ENCODE measurements around the gene POU6F2. TPM values are rescaled to one million over a fixed set of nuclear protein-coding genes. Genes with fewer than 3 reads are reported as not detected.

POU6F2 gene
- total RNA-seq, 3 donors from 2014 or later = under 0.01 TPM; not detected in 2

DNA sequence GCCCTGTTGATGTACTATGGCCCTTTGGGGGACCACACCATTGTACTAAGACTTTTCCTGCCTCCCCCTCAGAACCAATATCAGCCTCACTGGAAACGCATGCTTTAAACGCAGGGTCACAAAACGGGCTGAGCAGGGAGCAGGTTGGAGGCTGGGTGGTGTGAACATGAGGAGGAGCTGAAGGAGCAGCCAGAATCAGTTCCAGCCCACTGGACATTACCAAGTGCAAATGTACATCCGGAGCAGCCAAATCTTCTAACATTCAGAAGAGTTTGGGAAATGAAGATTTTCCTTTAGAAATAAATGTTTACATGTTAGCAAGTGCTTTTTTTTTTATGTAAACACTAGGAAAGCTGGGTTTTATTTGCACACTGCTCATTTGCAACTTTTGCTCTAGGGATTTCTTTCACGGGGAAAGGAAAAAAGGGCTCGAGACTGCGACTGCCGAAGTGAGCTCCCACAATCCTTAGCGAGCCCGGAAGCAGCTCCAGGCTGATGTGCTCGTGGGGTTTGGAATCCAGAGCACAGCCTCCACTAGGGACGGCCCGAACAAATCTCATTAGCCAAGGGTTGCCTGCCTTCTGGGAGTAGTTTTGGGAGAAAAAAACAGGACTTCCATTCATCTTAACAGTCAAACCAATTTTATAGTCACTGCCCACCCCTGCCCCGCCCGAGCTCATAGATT, 480.5 kb downstream of the POU6F2 start:
- Histone ChIP-seq H3K9me3 (no peaks in the 10 kb centered on the region), H3K4me1 (no peaks in the 10 kb centered on the region), H3K36me3 (no peaks in the 10 kb centered on the region), H3K27ac (no peak overlapping the region), H3K27me3 (no peaks in the 10 kb centered on the region), H3K4me3 (peak overlapping the region; percentile 5 to 45 (median 13))
- no peak for TF ChIP-seq POLR2AphosphoS5 (IDR thresholded peaks at IDR 0.05)
- TF ChIP-seq POLR2A (IDR thresholded peaks at IDR 0.05) = no peak
- TF ChIP-seq, protein P1, sequence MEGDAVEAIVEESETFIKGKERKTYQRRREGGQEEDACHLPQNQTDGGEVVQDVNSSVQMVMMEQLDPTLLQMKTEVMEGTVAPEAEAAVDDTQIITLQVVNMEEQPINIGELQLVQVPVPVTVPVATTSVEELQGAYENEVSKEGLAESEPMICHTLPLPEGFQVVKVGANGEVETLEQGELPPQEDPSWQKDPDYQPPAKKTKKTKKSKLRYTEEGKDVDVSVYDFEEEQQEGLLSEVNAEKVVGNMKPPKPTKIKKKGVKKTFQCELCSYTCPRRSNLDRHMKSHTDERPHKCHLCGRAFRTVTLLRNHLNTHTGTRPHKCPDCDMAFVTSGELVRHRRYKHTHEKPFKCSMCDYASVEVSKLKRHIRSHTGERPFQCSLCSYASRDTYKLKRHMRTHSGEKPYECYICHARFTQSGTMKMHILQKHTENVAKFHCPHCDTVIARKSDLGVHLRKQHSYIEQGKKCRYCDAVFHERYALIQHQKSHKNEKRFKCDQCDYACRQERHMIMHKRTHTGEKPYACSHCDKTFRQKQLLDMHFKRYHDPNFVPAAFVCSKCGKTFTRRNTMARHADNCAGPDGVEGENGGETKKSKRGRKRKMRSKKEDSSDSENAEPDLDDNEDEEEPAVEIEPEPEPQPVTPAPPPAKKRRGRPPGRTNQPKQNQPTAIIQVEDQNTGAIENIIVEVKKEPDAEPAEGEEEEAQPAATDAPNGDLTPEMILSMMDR (IDR thresholded peaks at IDR 0.05) = no peak
- intact Hi-C loops (cut with DNase I; ENCODE audit: low total_unique reads) = no loop called here
- no peak for DNase-seq (ENCODE audit: low spot score in 2 of 2)

GRCh38 chr7:39459636-39460035, 481.9 kb downstream of the POU6F2 start:
- intact Hi-C loops (cut with DNase I; ENCODE audit: low total_unique reads) = no loop called here

GRCh38 chr7:39460486-39460885, 482.8 kb downstream of the POU6F2 start:
- no peak for TF ChIP-seq POLR2A (IDR thresholded peaks at IDR 0.05)
- TF ChIP-seq, protein P1 (IDR thresholded peaks at IDR 0.05) = no peak
- no peak for TF ChIP-seq POLR2AphosphoS5 (IDR thresholded peaks at IDR 0.05)
- no peaks in the 10 kb centered on the region for H3K36me3 ChIP-seq
- DNase-seq (ENCODE audit: low spot score in 2 of 2) = no peak
- H3K27ac ChIP-seq = no peak overlapping the region
- intact Hi-C loops (cut with DNase I; ENCODE audit: low total_unique reads) = no loop called here
- no peaks in the 10 kb centered on the region for H3K9me3 ChIP-seq
- no peak overlapping the region for H3K4me3 ChIP-seq
- H3K27me3 ChIP-seq = no peaks in the 10 kb centered on the region
- no peaks in the 10 kb centered on the region for H3K4me1 ChIP-seq

More at GRCh38 chr7:39459636-39460035, 481.9 kb downstream of the POU6F2 start:
- DNase-seq (ENCODE audit: low spot score in 2 of 2) = no peak
- Histone ChIP-seq H3K4me3 (no peak overlapping the region), H3K9me3 (no peaks in the 10 kb centered on the region), H3K4me1 (no peaks in the 10 kb centered on the region), H3K27me3 (no peaks in the 10 kb centered on the region), H3K36me3 (no peaks in the 10 kb centered on the region), H3K27ac (no peak overlapping the region)
- TF ChIP-seq POLR2A (IDR thresholded peaks at IDR 0.05) (no peak), POLR2AphosphoS5 (IDR thresholded peaks at IDR 0.05) (no peak)
- TF ChIP-seq, protein P1 (IDR thresholded peaks at IDR 0.05) = no peak

DNA sequence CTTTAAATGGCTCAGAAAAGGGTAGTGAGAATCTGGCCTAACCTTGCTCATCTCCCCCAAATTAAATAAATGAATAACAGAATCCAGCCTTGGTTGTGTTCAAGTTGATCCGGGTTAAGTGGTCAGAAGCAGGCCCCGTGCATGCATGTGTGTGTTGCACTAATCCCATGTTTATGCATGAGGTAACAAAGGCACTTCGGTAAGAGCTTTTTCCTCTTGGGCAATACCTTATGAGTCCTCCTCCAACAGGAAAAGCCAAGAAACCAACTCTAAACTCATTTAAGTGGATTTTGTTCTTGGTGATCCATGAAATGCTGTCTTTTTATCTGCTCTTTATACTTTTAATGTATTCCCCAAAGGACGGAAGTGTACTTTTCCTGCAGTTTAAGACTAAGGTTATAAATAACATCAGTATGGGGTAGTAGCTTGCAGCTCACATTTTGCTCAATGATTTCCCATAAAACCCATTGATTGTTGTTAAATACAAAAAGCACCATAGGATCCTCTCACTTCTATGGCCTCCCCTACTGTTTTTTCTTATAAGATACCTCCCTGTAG, 483.6 kb downstream of the POU6F2 start:
- Histone ChIP-seq H3K4me3 (no peak overlapping the region), H3K4me1 (no peaks in the 10 kb centered on the region), H3K27ac (no peak overlapping the region), H3K27me3 (no peaks in the 10 kb centered on the region), H3K36me3 (no peaks in the 10 kb centered on the region), H3K9me3 (no peaks in the 10 kb centered on the region)
- no peak for DNase-seq (ENCODE audit: low spot score in 2 of 2)
- TF ChIP-seq POLR2AphosphoS5 (IDR thresholded peaks at IDR 0.05) (no peak), POLR2A (IDR thresholded peaks at IDR 0.05) (no peak)
- TF ChIP-seq, protein P1 (IDR thresholded peaks at IDR 0.05) = no peak
- intact Hi-C loops (cut with DNase I; ENCODE audit: low total_unique reads) = no loop called here

DNA sequence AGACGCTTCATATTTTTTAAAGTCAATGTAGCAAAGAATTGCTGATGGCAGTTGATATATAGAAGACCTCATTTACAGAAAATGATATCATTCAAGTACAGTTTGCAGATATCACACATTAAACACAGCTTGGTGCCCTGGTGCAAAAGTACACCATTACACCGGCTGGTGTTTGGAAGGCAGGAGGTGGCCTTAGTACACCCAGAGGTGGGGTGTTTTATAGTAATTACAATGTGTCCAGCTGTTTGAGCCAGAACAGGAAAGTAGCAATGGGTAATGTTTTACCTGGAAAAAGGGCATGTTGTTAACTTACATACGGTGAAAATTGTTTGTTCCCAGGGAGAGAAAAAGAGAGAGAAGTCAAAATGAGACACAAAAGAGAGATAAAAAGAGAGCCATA, 485.5 kb downstream of the POU6F2 start:
- Histone ChIP-seq H3K4me1 (no peaks in the 10 kb centered on the region), H3K4me3 (no peak overlapping the region), H3K27me3 (no peaks in the 10 kb centered on the region), H3K27ac (no peak overlapping the region), H3K36me3 (no peaks in the 10 kb centered on the region), H3K9me3 (no peaks in the 10 kb centered on the region)
- DNase-seq (ENCODE audit: low spot score in 2 of 2) = no peak
- intact Hi-C loops (cut with DNase I; ENCODE audit: low total_unique reads) = no loop called here
- TF ChIP-seq, protein P1 (IDR thresholded peaks at IDR 0.05) = no peak
- TF ChIP-seq POLR2A (IDR thresholded peaks at IDR 0.05) = no peak
- no peak for TF ChIP-seq POLR2AphosphoS5 (IDR thresholded peaks at IDR 0.05)

All from breast epithelium (tissue), 4 donors.